SH-SY5Y (cell line): Measurements from ENCODE around the gene RPS21.

Experiments used
- GATA2 ChIP-seq: IDR thresholded peaks from 2 replicates; pipeline ENCODE4 v1.6.1; 2011; ENCODE audit warnings: mild to moderate bottlenecking, low read depth, low read length
- GATA3 ChIP-seq: IDR thresholded peaks from 2 replicates; pipeline ENCODE4 v1.6.1; 2011; ENCODE audit warnings: low read depth, mild to moderate bottlenecking, low read length, moderate library complexity

- no peak for TF ChIP-seq GATA3
- no peak for TF ChIP-seq GATA2
Observed at GRCh38 chr20:62367633-62368391, 19.1 kb upstream of the RPS21 start.
